Heart left ventricle (tissue), 16 donors: ENCODE measurements around the gene SERTAD2. TPM values are rescaled to one million over a fixed set of nuclear protein-coding genes. Genes with fewer than 3 reads are reported as not detected.
A peak's percentile ranks its signal among the peaks of the same experiment; 100 is the strongest.

ENCODE experiments used
- ATAC-seq, 4 donors: fragments of 200-7000 bp; cut with Tn5 transposase; one replicate each; pipeline ENCODE4 v1.9.1; 2020 to 2022; ENCODE audit warnings: moderate library complexity in 4 of 4, mild to moderate bottlenecking in 3 of 4, moderate number of reproducible peaks in 1 of 4
- DNase-seq, 5 donors: peaks; one replicate each; pipeline ENCODE4 v3.0.0-alpha.2; 2020
- H3K27ac ChIP-seq, 12 donors: fragments of 200-600 bp; sonication (generic) in 4 of 12; one replicate each; pipeline versions ENCODE4 v1.5.0 to v1.8.0; 2016 to 2022; ENCODE audit warnings: mild to moderate bottlenecking in 2 of 12
- H3K27me3 ChIP-seq, 9 donors: fragments of 200-600 bp; sonication (generic) in 2 of 9; one replicate each; pipeline versions ENCODE4 v1.5.1 to v1.8.0; 2016 to 2022; ENCODE audit warnings: mild to moderate bottlenecking in 3 of 9
- H3K36me3 ChIP-seq, 9 donors: fragments of 200-600 bp; sonication (generic) in 2 of 9; one replicate each; pipeline versions ENCODE4 v1.5.0 to v1.8.0; 2018 to 2022; ENCODE audit warnings: mild to moderate bottlenecking in 2 of 9
- H3K4me1 ChIP-seq, 12 donors: fragments of 200-600 bp; sonication (generic) in 4 of 12; one replicate each; pipeline versions ENCODE4 v1.5.0 to v1.8.0; 2016 to 2022; ENCODE audit warnings: mild to moderate bottlenecking in 3 of 12
- H3K4me3 ChIP-seq, 12 donors: fragments of 200-600 bp; sonication (generic) in 4 of 12; one replicate each; pipeline versions ENCODE4 v1.5.0 to v1.8.0; 2017 to 2022; ENCODE audit warnings: mild to moderate bottlenecking in 9 of 12, moderate library complexity in 4 of 12
- H3K9me3 ChIP-seq, 12 donors: fragments of 200-600 bp; sonication (generic) in 4 of 12; one replicate each; pipeline versions ENCODE4 v1.5.0 to v1.8.0; 2016 to 2022; ENCODE audit warnings: mild to moderate bottlenecking in 1 of 12
- CTCF ChIP-seq, 12 donors: fragments of 200-600 bp; sonication (generic) in 4 of 12; IDR thresholded peaks; one replicate each; pipeline versions ENCODE4 v1.5.0 to v1.8.0; 2018 to 2022; ENCODE audit warnings: antibody characterized with exemption in 12 of 12, mild to moderate bottlenecking in 5 of 12
- POLR2A ChIP-seq, 2 donors: fragments of 450-650 bp; IDR thresholded peaks; one replicate each; pipeline ENCODE4 v1.6.1; 2017; ENCODE audit warnings: antibody characterized with exemption in 2 of 2, mild to moderate bottlenecking in 2 of 2, moderate library complexity in 2 of 2
- WGBS, 4 donors: extraction: QIAGEN DNeasy Blood & Tissue Kit in 2 of 4; methylation state at CpG; one replicate each; pipeline versions ENCODE4 v1.1.5 to v1.1.7; 2013 to 2018; 5-methylcytosine and 5-hydroxymethylcytosine counted together
- intact Hi-C, 10 donors: fragments of 100-400 bp; cut with DNase I; formaldehyde crosslinking; loops; one replicate each; pipeline versions ENCODE4 v1.11.1 to v1.14.2; 2022
- polyA plus RNA-seq, 2 donors: library from polyadenylated mRNA; stranded (reverse); fragments of 200-250 nt; gene quantifications; one replicate each; pipeline ENCODE4 v1.2.3, GENCODE V29; 2013
- total RNA-seq, 9 donors: library from RNA; depleted of rRNA in 2 of 9; stranded (reverse); fragments of >200 nt in 2 of 9; fragmentation: NEBNext Ultra II Directional in 3 of 9; extraction: Animal tissue kit (Norgen Biotek cat#: 25700) in 3 of 9; gene quantifications; one replicate each; pipeline versions ENCODE4 v1.1.0 to v1.2.4, GENCODE V29; 2016 to 2023
- donor health status: ischemic (EF 13 %, LVEDD 7.1; RV severe dilation, severe dysfunction).
- donor health status: healthy with polysubstance abuse.
- donor health status: DM: no; HTN: yes; CAD: no.
- donor health status: DM: no; HTN: no; CAD: no.
- donor health status: ischemic (EF 25% LVEDD 6.9; RV normal size, moderate dysfunction).
- donor health status: ischemic (EF 25% LVEDD 5.7; RV mildly dilated, moderate dysfunction).
- donor health status: healthy.
- donor health status: DM: yes; HTN: yes; CAD: no.
- donor health status: ischemic (EF 35%, LVEDD 5.7; RV mildly dilated, moderate dysfunction).
- donor health status: nonischemic (EF 11% LVEDD 7.7; RV severe dilation, severe dysfunction).
- donor health status: DM: yes; HTN: yes; CAD: no.
- donor health status: PGD.
- donor health status: ischemic (EF 29% LVEDD 5.4; RV normal size, mild dysfunction).
- donor health status: nonischemic (EF 23%, LVEDD 6.1; RV moderate dilation, normal function).

The SERTAD2 gene
- total and polyA plus RNA-seq, 11 donors = 5.1 to 21.6 (median 15.5) TPM

GRCh38 chr2:64681479-64681967 lies 27.8 kb upstream of the SERTAD2 start:
- Histone ChIP-seq H3K4me3 (no peak overlapping the region), H3K27ac (no peak overlapping the region), H3K36me3 (no peaks in the 10 kb centered on the region), H3K27me3 (no peaks in the 10 kb centered on the region), H3K4me1 (peaks cover 0 to 16% (median 0%) of the 10 kb centered on the region in 12 donors), H3K9me3 (no peaks in the 10 kb centered on the region)
- ATAC-seq (no peak), DNase-seq (no peak)
- intact Hi-C loops = no loop called here
- 82 to 95% (median 92%) methylated on average over 2 of the region's 2 CpGs for WGBS, 4 donors
- TF ChIP-seq POLR2A (IDR thresholded peaks at IDR 0.05) = no peak
- TF ChIP-seq CTCF (IDR thresholded peaks at IDR 0.05) = no peak

GRCh38 chr2:64679673-64680425 lies 26.1 kb upstream of the SERTAD2 start:
- 82 to 88% (median 82%) methylated on average over 6 of the region's 6 CpGs for WGBS, 4 donors
- H3K36me3 ChIP-seq = no peaks in the 10 kb centered on the region
- TF ChIP-seq POLR2A (IDR thresholded peaks at IDR 0.05) (no peak), CTCF (IDR thresholded peaks at IDR 0.05) (no peak)
- ATAC-seq (no peak), DNase-seq (no peak)
- intact Hi-C loops = no loop called here
- no peaks in the 10 kb centered on the region for H3K9me3 ChIP-seq
- H3K27me3 ChIP-seq = no peaks in the 10 kb centered on the region
- peaks cover 0 to 16% (median 0%) of the 10 kb centered on the region in 12 donors for H3K4me1 ChIP-seq
- no peak overlapping the region for H3K4me3 ChIP-seq
- peak overlapping the region in 1 of 12 donors; percentile 12 for H3K27ac ChIP-seq

GRCh38 chr2:64678771-64679590 lies 25.3 kb upstream of the SERTAD2 start:
- H3K9me3 ChIP-seq = no peaks in the 10 kb centered on the region
- no peak for ATAC-seq
- no peak overlapping the region for H3K4me3 ChIP-seq
- 49 to 67% (median 52%) methylated on average over 3 of the region's 3 CpGs for WGBS, 4 donors
- H3K36me3 ChIP-seq = no peaks in the 10 kb centered on the region
- peak overlapping the region in 1 of 12 donors; percentile 12 for H3K27ac ChIP-seq
- TF ChIP-seq CTCF (IDR thresholded peaks at IDR 0.05) = no peak
- no peak for TF ChIP-seq POLR2A (IDR thresholded peaks at IDR 0.05)
- intact Hi-C loops = no loop called here
- H3K4me1 ChIP-seq = peaks cover 0 to 16% (median 0%) of the 10 kb centered on the region in 12 donors
- no peak for DNase-seq
- H3K27me3 ChIP-seq = no peaks in the 10 kb centered on the region

GRCh38 chr2:64677530-64677929 lies 23.8 kb upstream of the SERTAD2 start:
- intact Hi-C loops = no loop called here
- H3K36me3 ChIP-seq = no peaks in the 10 kb centered on the region
- no peaks in the 10 kb centered on the region for H3K9me3 ChIP-seq
- no peaks in the 10 kb centered on the region for H3K27me3 ChIP-seq
- H3K4me3 ChIP-seq = no peak overlapping the region
- H3K4me1 ChIP-seq = peaks cover 0 to 16% (median 0%) of the 10 kb centered on the region in 12 donors
- ATAC-seq = no peak
- TF ChIP-seq POLR2A (IDR thresholded peaks at IDR 0.05) (no peak), CTCF (IDR thresholded peaks at IDR 0.05) (no peak)
- H3K27ac ChIP-seq = no peak overlapping the region
- no peak for DNase-seq
- WGBS, 4 donors = 92 to 100% (median 95%) methylated on average over 3 of the region's 3 CpGs
